GM21737 (cell line): Measurements from ENCODE around the gene BAZ2B.

ENCODE experiments used
- ATAC-seq: cut with Tn5 transposase; IDR thresholded peaks from one replicate; pipeline ENCODE4 v1.9.1; 2021; ENCODE audit warnings: mild to moderate bottlenecking, moderate library complexity; ENCODE audit not compliant: unreplicated experiment

BAZ2B gene

DNA sequence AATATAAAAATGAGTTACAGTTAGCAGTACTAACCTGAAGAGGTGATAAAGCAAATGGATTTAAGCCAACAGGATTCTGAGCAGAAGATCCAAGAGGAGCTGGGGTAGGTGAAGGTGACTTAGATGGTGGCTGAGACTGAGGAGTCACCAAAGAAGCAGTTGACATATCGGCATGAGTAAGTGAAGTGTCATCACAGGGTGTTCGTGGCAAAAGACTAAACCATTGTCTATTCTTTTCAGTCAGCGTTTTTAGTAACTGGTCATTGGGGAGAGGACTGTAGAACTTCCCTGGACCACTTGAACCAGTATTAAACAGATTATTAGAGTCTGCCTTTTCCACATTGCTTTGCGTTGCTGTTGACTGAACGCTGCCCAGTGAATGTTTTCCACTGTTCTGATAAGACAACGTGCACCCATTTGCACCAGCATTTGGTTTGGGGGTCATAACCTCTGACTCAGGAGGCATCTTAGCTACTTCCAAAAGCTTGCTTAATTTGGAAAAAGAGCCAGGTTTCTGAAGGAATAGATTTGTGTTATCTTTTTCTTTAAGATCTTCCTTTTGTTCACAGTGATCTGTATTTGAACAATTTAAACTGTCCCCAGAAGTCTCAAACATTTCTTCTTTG, 266.6 kb downstream of the BAZ2B start:
- no peak for ATAC-seq

GRCh38 chr2:159326569-159327255, 289.6 kb downstream of the BAZ2B start:
- no peak for ATAC-seq

DNA sequence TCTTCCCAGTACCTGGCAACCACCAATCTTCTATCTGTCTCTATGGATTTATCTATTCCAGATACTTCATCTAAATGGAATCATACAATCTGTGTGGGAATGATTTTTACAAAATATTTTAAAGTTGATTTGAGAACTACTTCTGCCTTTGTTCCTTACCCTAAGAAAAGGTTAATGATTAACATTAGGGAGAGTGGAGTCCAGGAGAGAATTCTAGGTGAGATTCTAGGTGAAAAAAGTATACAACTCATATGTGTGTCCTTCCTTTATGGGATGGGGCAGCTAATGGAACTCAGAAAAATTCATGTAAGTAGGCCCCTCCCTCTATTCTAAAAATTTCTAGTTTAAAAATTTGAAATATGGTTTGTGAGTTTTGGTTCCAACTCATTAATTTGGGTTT, 293.9 kb downstream of the BAZ2B start:
- no peak for ATAC-seq

- peak; percentile 64 for ATAC-seq
Measured at GRCh38 chr2:159317392-159318088, 298.8 kb downstream of the BAZ2B start.

- ATAC-seq: no peak
Measured at GRCh38 chr2:159307942-159308341, 308.4 kb downstream of the BAZ2B start.

- no peak for ATAC-seq
Measured at GRCh38 chr2:159300586-159300985, 315.8 kb downstream of the BAZ2B start.

- no peak for ATAC-seq
Measured at GRCh38 chr2:159298967-159299366, 317.4 kb downstream of the BAZ2B start.

DNA sequence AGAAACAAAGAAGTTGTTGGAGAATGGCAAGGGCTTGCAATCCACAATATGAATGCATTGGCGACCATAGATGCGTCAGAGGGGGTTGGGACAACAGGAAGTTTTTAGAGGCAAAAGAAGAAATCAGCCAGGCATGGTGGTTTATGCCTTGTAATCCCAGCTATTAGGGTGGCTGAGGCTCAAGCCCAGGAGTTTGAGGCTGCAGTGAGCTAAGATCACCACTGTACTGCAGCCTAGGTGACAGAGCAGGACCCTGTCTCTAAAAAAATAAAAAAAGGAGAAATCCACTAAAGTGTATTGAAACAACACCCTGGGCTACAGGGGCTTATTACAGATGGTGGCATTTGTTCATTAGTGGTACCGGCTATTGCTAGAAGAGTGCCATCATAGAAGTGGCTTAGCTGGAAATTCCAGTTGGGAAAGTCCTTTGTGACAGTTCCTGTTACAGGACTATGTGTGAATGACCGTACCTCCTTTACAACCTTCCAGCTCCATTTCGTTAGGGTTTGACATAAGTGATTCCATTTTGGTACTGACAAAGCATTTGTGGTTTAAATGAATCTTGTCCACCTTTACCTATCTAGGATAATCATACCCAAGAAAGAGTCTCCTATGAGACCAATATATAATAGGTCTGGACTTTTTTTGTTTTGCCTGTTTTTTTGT, 319.2 kb downstream of the BAZ2B start:
- no peak for ATAC-seq

DNA sequence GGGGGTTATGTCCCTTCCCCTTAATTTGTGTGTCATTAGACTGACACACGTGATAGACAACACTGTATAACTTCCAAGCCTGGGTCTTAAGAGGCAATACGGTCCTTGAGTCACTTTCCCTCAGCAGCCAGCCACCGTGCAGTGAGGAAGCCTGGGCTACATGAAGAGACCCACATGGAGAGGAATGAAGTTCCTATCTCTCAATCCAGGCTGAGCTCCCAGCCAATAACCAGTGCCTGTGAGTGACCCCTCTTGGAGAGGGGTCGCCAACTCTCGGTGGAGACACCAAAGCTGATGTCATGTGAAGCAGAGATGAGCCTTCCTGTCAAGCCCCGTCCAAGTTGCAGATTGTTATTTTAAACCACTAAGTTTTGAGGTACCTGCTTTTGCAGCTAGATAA, 324.2 kb downstream of the BAZ2B start:
- ATAC-seq: no peak

- no peak for ATAC-seq
Measured at GRCh38 chr2:159290289-159290907, 325.9 kb downstream of the BAZ2B start.

GRCh38 chr2:159287733-159288132, 328.6 kb downstream of the BAZ2B start:
- ATAC-seq: no peak

DNA sequence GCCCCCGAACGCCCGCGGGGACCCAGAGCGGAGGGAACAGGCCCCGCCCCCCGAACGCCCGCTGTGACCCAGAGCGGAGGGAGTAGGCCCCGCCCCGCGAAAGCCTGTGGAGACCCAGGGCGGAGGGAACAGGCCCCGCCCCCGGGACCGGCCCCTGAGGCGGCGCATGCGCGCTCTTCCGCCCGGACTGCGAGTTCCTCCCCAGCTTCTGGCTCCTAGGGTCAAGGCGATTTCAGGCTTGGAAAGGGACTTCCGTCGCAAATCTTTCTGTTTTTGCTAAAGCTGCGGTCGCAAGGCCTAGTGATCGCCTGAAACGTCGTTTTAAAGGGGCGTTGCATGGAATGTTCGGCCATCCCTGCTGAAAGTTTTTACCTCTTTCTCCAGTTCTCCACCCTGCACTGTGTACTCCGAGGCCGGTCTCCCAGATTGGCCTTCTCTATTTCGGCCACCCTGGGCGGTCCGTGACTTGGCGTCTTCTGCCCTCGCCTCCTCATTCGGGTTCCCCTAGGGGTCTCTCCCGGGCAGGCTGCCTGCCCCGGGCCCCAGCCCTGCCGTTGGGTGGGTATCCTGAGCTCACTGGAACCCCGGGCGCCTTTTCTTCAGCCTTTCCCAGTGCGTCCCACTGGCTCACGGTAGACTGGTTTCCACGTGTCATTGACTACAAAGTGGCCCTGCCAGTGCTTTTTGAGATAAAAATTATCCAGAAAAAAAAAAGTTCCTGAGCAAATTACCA, 329.5 kb downstream of the BAZ2B start:
- peak; percentile 93 for ATAC-seq

GRCh38 chr2:159285929-159286708, 330.2 kb downstream of the BAZ2B start, which contains the start of gene WDSUB1:
Gene WDSUB1, minus strand, starts transcription at chr2:159286703. Its CDS starts 3,634 bp downstream, at chr2:159283069.
- ATAC-seq: no peak

GRCh38 chr2:159285433-159285832, 330.9 kb downstream of the BAZ2B start:
- no peak for ATAC-seq

- no peak for ATAC-seq
Measured at GRCh38 chr2:159283529-159283928, 332.8 kb downstream of the BAZ2B start.

- no peak for ATAC-seq
Measured at GRCh38 chr2:159281002-159281401, 335.3 kb downstream of the BAZ2B start.

GRCh38 chr2:159279700-159280099, 336.6 kb downstream of the BAZ2B start:
- no peak for ATAC-seq

- ATAC-seq: no peak
Measured at GRCh38 chr2:159275111-159275510, 341.2 kb downstream of the BAZ2B start.

GRCh38 chr2:159272156-159272555, 344.2 kb downstream of the BAZ2B start:
- no peak for ATAC-seq
